ENCODE measurements around the gene HIGD1A.

DNA sequence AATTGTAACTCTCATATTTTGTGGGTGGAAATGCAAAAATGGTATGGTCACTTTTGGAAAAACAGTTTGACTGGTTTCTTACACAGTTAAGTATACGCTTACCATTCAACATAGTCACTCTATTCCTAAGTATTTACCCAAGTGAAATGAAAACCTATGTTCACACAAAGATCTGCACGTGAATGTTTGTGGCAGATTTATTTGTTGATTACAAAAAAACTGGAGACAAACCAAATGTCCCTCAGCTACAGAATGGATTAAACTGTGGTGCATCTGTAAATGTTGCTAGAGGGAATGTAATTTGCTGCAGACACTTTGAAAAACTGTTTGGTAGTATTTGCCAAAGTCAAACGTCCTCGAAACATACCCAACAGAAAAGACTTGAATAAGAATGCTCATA is 34.3 kb upstream of the HIGD1A start:
- no peak for TF ChIP-seq POLR2AphosphoS5 (IDR thresholded peaks at IDR 0.05; ENCODE audit: borderline replicate concordance, low read depth, low read length)
- TF ChIP-seq EZH2 (IDR thresholded peaks at IDR 0.05), result no peak
- no peak for TF ChIP-seq FOXP2 (optimal IDR thresholded peaks at IDR 0.05; ENCODE audit: control extremely low read depth, extremely low read length, insufficient read depth)

All from SK-N-MC (cell line).